GM19099 (cell line): Measurements from ENCODE around the gene SPDYC.

Experiments
- POLR2A ChIP-seq: IDR thresholded peaks from 3 replicates; pipeline ENCODE4 v1.6.1; 2011; ENCODE audit warnings: low read depth; ENCODE audit not compliant: insufficient read length; ENCODE audit errors: extremely low read depth

Gene SPDYC

DNA sequence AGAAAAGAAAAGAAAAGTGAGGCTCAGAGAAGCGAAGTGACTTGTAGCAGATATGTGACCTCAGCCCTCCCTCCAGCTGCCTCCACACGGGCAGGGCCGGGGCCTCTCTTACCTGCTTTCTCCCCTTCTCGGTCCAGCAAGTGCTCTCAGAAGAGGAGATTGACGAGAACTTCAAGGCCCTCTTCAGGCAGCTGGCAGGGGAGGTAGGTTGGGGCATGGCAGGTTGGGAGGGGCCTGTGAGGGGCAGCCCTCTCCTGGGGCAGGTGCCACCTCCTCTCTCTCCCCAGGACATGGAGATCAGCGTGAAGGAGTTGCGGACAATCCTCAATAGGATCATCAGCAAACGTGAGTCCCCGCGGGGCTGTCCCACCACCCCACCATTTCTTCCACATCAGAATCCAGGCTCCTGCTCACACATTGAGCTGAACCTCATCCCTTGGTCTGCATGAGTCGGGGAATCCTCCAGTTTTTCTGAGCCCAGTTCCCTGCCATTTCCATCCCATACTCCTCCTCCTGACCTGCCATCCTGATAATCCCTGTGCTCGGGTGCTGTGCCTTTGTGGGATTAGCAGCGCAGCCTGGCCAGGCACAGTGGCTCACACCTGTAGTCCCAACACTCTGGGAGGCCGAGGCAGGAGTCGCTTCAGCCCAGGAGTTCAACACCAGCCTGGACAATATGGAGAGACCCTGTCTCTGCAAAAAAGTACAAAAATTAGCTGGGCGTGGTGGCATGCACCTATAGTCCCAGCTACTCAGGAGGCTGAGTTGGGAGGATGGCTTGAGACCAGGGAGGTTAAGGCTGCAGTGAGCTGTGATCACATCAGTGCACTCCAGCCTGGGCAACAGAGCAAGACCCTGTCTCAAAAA is 38.1 kb downstream of the SPDYC start:
- TF ChIP-seq POLR2A, result no peak

GRCh38 chr11:65208785-65209710 is 39.0 kb downstream of the SPDYC start:
- no peak for TF ChIP-seq POLR2A

DNA sequence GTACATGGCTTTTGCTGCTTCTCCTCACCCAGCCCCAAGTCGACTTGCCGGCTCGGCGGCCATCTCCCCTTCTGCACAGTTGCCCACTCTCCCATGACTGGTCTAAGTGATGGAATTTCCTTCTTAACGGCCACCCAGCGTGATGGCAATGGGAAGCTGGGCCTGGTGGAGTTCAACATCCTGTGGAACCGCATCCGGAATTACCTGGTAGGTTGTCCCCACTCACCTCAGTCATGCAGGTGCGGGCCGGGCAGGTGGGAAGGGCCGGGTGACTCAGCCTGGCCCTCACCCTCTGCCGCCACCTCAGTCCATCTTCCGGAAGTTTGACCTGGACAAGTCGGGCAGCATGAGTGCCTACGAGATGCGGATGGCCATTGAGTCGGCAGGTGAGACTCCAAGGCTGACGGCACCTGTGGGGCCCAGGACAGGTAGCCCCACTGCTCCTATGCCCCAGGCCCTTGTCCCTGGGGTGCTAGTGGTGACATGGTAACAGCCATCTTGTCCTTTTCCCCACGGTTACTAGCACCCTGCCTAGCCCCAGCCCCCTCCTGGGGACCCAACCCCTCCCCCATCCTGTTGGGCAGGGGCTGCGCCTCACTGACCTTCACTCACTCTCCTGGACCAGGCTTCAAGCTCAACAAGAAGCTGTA is 39.8 kb downstream of the SPDYC start:
- TF ChIP-seq POLR2A, result no peak

DNA sequence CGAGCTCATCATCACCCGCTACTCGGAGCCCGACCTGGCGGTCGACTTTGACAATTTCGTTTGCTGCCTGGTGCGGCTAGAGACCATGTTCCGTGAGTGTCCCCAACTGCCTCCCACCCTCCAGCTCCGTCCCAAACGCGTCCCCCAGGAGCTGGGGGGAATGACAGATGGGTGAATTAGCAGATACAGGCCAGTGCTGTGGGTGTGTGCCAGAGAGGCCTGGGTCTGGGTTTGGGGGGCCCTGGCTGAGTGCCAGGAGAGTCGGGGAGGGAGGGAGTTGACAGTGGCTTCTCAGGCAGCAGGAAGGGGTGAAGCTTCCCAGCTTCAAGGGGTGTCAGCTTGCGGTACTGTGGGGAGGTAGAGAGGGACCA is 40.3 kb downstream of the SPDYC start:
- no peak for TF ChIP-seq POLR2A

GRCh38 chr11:65210748-65211147 is 40.7 kb downstream of the SPDYC start:
- no peak for TF ChIP-seq POLR2A

DNA sequence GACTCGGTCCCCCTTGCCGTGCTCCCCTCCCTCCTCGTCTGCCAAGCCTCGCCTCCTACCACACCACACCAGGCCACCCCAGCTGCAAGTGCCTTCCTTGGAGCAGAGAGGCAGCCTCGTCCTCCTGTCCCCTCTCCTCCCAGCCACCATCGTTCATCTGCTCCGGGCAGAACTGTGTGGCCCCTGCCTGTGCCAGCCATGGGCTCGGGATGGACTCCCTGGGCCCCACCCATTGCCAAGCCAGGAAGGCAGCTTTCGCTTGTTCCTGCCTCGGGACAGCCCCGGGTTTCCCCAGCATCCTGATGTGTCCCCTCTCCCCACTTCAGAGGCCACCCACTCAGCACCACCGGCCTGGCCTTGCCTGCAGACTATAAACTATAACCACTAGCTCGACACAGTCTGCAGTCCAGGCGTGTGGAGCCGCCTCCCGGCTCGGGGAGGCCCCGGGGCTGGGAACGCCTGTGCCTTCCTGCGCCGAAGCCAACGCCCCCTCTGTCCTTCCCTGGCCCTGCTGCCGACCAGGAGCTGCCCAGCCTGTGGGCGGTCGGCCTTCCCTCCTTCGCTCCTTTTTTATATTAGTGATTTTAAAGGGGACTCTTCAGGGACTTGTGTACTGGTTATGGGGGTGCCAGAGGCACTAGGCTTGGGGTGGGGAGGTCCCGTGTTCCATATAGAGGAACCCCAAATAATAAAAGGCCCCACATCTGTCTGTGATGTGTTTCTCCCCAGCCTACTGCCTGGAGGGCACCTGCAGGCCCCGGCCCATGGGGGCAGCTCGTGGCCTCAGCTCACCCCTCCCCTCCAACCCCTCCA is 41.5 kb downstream of the SPDYC start:
- TF ChIP-seq POLR2A, result no peak

DNA sequence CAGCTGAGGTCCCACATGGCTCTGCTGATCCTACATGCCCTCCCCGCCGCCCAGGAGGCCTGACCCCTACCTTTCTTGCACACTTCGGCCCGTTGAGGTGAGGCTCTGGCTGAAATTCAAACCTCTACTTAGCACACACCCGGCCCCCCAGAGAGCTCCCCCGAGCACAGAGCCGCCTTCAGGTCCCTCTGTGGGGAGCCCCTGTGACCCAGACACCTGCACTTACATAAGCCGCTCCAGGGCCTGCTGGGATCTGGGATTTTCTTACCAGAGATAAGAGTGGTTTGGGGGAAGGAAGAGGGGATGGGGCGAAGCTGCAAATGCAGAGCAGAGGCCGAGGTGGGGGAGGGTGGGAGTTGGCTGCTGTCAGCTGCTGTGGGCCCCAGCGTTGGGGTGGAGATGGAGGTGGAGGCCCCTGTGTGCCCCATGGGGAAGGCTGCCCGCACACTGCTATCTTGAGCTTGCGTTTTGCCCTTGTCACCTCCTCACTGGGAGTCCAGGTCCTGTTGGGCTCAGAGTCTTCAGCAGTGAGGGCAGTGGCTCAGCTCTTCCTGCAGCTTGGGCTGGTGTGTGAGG is 42.3 kb downstream of the SPDYC start:
- TF ChIP-seq POLR2A, result no peak

- TF ChIP-seq POLR2A, result no peak
Observed at GRCh38 chr11:65213322-65214211, 43.5 kb downstream of the SPDYC start.

DNA sequence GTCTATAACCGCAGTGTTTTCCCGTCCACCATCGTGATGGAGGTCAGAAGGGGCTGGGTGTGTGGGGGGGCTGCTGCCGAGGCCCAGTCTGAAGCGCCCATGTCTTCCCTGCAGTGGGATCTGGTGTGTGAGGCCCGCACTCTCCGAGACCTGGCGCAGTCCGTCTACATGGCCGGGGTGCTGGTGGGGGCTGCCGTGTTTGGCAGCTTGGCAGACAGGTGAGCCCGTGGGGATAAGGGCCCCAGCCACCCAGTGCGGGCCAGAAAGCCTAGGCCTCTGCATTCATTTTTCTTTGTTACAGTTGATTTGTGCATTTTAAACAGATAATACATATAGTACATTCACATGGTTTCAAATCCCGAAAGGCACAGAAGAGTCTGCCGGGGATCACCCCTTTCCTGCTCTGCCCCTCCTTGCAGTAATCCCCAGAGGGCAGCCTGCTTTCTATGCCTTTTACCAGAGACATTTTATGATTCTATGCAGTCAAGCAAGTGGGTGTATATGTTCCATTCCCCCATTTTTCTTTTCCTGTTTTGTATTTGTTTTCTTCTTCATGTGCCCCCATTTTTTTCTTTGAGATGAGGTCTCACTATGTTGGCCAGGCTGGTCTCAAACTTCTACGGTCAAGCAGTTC is 44.3 kb downstream of the SPDYC start:
- no peak for TF ChIP-seq POLR2A

DNA sequence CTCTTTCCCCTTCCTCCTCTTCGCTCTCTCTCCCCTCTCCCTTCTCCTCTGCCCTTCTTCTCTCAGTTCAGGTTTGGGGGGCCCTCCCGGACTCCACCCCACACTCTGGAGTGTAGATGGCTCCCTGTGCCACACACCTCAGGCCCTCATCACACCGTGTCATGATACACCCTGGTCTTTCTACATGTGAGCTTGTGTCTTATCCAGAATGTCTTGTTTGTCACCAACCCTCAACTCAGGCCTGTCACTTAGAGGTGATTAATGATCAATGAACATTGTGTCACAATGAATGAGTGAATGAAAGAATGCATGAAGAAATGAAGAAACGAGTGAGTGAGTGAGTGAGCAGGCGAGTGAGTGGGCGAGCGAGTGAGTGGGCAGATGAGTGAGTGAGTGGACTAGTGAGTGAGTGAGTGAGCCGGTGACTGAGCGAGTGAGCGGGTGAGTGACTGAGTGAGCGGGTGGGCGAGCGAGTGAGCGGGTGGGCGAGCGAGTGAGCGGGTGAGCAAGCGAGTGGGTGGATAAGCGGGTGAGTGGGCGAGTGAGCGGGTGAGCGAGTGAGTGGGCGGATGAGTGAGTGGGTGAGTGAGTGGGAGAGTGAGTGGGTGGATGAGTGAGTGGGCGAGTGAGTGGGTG is 45.5 kb downstream of the SPDYC start:
- no peak for TF ChIP-seq POLR2A

DNA sequence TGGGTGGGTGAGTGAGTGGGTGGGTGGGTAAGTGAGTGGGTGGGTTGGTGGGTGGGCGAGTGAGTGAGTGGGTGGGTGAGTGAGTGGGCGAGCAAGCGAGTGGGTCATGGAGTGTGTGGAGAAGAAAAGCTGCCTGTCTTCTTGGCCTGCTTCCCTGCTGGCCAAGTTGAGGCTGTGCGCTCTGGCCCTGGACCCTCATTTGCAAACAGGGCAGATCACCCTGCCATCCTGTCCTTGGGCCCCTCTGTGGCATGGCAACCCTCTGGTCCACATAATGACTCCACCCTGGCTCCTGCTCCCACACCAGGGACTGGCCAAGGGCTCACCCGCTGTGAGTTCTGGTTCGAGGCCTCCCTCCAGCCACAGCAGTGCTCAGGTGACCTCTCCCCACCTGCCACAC is 46.8 kb downstream of the SPDYC start:
- no peak for TF ChIP-seq POLR2A
